Fibroblast of pulmonary artery (primary cell): ENCODE measurements around the gene DDX24.

Experiments
- DNase-seq: peaks from one replicate; pipeline ENCODE4 v3.0.0-alpha.2; 2010; ENCODE audit warnings: low read depth
- H3K4me3 ChIP-seq: replicated peaks from 2 replicates; pipeline ENCODE4 v1.5.1; 2011; ENCODE audit warnings: low read depth, mild to moderate bottlenecking, control low read depth, low read length, moderate library complexity
- CTCF ChIP-seq: IDR thresholded peaks from 2 replicates; pipeline ENCODE4 v1.5.1; 2011; ENCODE audit warnings: mild to moderate bottlenecking, control low read depth, low read length, inconsistent platforms; ENCODE audit errors: missing control alignments

Gene DDX24

GRCh38 chr14:94051115-94051514 lies 29.9 kb downstream of the DDX24 start:
- no peak overlapping the region for H3K4me3 ChIP-seq
- peak; percentile 66 for DNase-seq

GRCh38 chr14:94050231-94050880 lies 30.6 kb downstream of the DDX24 start:
- no peak for TF ChIP-seq CTCF
- no peak for DNase-seq
- H3K4me3 ChIP-seq: no peak overlapping the region

More at GRCh38 chr14:94051115-94051514, 29.9 kb downstream of the DDX24 start:
- TF ChIP-seq CTCF: peak; percentile 64

- TF ChIP-seq CTCF: no peak
- no peak overlapping the region for H3K4me3 ChIP-seq
- DNase-seq: no peak
Observed at GRCh38 chr14:94049625-94050023, 31.4 kb downstream of the DDX24 start.

- no peak for TF ChIP-seq CTCF
- DNase-seq: no peak
- no peak overlapping the region for H3K4me3 ChIP-seq
Observed at GRCh38 chr14:94048691-94049624, 32.0 kb downstream of the DDX24 start.

- DNase-seq: no peak
- TF ChIP-seq CTCF: no peak
- no peak overlapping the region for H3K4me3 ChIP-seq
Observed at GRCh38 chr14:94047581-94047980, 33.4 kb downstream of the DDX24 start.

- no peak for TF ChIP-seq CTCF
- no peak for DNase-seq
- H3K4me3 ChIP-seq: no peak overlapping the region
Observed at GRCh38 chr14:94046696-94047250, 34.2 kb downstream of the DDX24 start.
